Raji (cell line): Measurements from ENCODE around the gene CLIP3.

Experiments used
- POLR2A ChIP-seq: IDR thresholded peaks from 2 replicates; pipeline ENCODE4 v1.6.1; 2011; ENCODE audit warnings: low read depth, low read length, control low read depth; ENCODE audit not compliant: insufficient read depth

Gene CLIP3

GRCh38 chr19:36054733-36055686, 22.3 kb upstream of the CLIP3 start, which contains the start of gene WDR62:
Gene WDR62 (plus strand): TSS chr19:36054897. CDS start chr19:36054972, 75 bp downstream.
- TF ChIP-seq POLR2A, result peak; percentile 72

GRCh38 chr19:36054119-36054732, 21.6 kb upstream of the CLIP3 start, which contains the start of gene THAP8:
Gene THAP8 (minus strand): TSS chr19:36054285. CDS start chr19:36054217, 68 bp downstream.
- peak; percentile 87 for TF ChIP-seq POLR2A

- no peak for TF ChIP-seq POLR2A
Measured at GRCh38 chr19:36051637-36052036, 19.0 kb upstream of the CLIP3 start.

- TF ChIP-seq POLR2A, result no peak
Measured at GRCh38 chr19:36051236-36051635, 18.6 kb upstream of the CLIP3 start.

- no peak for TF ChIP-seq POLR2A
Measured at GRCh38 chr19:36049080-36049698, 16.5 kb upstream of the CLIP3 start.

- TF ChIP-seq POLR2A, result no peak
Measured at GRCh38 chr19:36047835-36048234, 15.2 kb upstream of the CLIP3 start.

- no peak for TF ChIP-seq POLR2A
Measured at GRCh38 chr19:36046443-36047050, 13.9 kb upstream of the CLIP3 start.

GRCh38 chr19:36043952-36044351, 11.3 kb upstream of the CLIP3 start:
- no peak for TF ChIP-seq POLR2A

GRCh38 chr19:36041831-36042230, 9.2 kb upstream of the CLIP3 start:
- no peak for TF ChIP-seq POLR2A

GRCh38 chr19:36040495-36040894, 7.8 kb upstream of the CLIP3 start:
- no peak for TF ChIP-seq POLR2A

- TF ChIP-seq POLR2A, result no peak
Measured at GRCh38 chr19:36031308-36031707, 1.4 kb downstream of the CLIP3 start.

GRCh38 chr19:36030264-36031148, 2.2 kb downstream of the CLIP3 start:
- no peak for TF ChIP-seq POLR2A

- TF ChIP-seq POLR2A, result no peak
Measured at GRCh38 chr19:36028313-36029041, 4.2 kb downstream of the CLIP3 start.

GRCh38 chr19:36027696-36028095, 5.0 kb downstream of the CLIP3 start:
- TF ChIP-seq POLR2A, result no peak
